ENCODE measurements around the gene TAL1.

GRCh38 chr1:47190857-47191256, 41.2 kb downstream of the TAL1 start:
- TF ChIP-seq CTCF (conservative IDR thresholded peaks at IDR 0.05 in 1 of 2, IDR thresholded peaks at IDR 0.05 in 1 of 2; ENCODE audit: low read depth in 1 of 2, low read length in 2 of 2) (no peak), EZH2 (IDR thresholded peaks at IDR 0.05; ENCODE audit: low read length, missing control alignments) (no peak)

All from fibroblast of lung (primary cell).